ELR (cell line): ENCODE measurements around the gene SV2C.
"Not testable (repeated sequence)": the region's sequence is repeated elsewhere in the genome, so short reads cannot be mapped to it uniquely, and the experiment has no call there.

Experiments used
- DNase-seq: peaks from one replicate; pipeline ENCODE4 v3.0.0-alpha.2; 2015; ENCODE audit warnings: low read depth

SV2C gene

DNA sequence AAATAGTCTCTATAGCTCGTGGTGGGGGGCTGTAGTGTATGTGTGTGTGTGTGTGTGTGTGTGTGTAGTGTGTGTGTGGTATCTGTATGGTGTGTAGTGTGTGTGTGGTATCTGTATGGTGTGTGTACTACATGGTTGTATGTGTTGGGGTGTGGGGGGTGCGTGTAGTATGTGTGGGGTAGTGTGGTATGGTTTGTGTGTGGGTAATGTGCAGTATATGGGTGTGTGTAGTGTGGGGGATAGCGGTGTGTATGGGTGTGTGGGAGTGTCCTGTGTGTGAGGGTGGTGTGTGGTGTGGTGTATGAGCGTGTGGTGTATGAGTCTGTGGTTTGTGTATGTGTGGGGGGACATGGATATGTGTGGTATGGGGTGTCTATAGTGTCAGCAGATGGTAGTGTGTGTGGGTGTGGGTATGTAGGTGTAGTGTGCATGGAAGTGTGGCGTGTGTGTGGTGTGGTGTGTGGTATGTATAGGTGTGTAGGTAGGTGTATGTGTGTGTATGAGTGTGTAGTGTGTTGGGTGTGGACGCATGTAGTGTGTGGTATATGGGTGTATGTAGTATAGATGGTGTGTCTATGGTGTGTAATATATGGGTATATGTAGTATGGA is 174.1 kb downstream of the SV2C start:
- no peak for DNase-seq

DNA sequence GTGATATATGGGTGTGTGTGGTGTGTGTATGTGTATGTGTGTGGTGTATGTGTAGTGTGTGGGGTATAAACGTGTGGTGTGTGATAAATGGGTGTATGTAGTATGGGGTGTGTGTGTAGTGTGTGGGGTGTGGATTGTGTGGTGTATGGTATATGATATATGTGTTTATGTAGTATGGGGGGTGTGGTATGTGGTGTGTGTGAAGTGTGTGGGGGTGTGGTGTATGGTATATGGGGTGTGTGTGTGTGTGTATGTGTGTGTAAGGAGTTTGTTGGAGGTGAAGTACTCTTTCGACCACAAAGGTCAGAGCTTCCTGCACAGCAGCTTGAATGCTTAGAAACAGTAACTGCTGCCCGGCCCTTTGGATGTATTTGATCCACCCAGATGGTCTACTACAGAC is 174.7 kb downstream of the SV2C start:
- no peak for DNase-seq

DNA sequence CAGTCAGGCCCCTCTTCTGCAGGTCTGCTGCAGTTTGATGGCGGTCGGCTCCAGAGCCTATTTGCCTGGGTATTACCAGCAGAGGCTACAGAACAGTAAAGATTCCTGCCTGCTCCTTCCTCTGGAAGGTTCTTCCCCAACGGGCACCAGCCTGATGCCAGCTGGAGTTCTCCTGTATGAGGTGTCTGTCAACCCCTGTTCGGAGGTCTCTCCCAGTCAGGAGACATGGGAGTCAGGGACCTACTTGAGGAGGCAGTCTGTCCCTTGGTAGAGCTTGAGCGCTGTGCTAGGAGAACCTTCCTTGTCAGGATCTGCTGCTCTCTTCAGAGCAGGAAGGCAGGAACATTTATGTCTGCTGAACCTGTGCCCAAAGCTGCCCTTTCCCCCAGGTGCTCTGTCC is 181.5 kb downstream of the SV2C start:
- DNase-seq: no peak

DNA sequence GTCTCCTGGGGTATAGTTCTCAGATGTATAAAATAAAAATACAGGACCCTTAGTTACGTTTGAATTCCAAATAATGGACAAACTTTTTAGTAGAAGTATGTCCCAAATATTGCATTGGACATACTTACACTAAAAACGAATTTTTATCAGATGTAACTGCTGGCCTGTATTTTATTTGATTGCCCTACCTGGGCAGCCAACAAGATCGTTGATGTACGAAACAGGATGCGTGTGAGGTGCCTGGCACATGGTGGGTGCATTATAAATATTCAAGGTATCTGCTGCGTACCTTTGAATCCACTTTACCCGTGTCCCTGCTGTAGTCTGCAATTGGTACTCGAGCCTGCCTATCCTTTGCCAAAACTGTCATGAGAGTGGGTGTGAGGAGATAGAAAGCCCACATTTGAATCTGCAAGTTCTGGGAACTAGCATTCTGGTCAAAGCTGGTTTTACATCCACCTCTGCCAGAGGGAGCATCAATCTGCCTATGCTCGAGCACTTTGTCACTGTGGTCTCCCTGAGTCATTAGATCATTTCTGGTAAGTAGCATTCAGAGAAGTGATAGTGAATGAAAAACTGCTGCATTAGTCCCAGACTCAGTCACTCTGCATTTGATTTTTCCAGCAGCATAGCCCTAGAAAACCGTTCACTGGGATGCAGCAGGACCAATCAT is 186.2 kb downstream of the SV2C start:
- DNase-seq: no peak

DNA sequence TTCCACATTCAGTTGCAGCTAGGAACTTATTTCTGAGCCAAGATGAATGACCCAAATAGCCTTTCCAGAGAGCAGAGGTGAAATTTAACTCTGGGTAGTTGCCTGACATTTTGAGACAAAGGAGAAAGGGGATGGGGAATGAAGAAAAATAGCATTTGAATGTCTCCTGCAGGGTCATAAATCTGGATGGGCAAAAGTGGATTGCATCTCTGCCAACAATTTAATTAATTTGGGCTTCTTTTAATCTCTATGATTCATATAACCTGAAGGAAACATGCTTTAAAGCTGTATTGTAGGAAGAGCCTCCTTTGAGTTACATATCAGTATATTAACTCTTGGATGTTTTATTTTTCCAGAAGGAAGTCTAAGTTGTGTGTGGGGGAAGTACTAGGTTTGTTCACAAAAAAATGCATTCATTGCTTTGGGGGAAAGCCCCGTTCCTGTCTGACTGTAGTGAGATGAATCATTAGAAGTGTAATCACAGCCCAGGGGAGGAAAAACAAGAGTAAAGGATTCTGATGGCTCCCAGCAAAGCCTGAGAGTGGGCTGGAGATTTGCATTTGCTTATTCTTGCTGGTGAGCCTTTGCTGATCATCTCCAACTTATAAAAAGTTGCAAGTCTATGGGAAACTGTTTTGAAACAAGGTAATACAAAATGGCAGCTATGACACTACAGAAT is 186.9 kb downstream of the SV2C start:
- DNase-seq: peak; percentile 25

DNA sequence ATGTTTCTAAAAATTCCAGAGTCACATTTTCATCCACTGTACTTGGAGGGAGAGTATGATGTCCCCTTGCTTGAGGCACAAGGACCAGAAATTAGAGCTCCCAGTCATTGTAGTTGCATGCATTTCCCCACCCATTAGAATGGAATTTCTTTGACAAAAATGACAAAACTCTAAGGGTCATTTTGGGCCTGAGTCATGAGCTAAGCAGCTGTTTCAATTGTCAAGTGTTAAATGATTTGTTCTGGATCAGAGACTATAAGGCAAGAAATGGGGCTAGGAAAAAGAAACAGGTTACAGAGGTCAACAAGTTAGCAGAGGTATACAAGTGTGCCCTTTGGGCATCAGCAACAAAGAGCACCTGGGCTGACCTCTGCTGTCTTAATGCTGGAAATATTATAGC is 188.7 kb downstream of the SV2C start:
- no peak for DNase-seq

DNA sequence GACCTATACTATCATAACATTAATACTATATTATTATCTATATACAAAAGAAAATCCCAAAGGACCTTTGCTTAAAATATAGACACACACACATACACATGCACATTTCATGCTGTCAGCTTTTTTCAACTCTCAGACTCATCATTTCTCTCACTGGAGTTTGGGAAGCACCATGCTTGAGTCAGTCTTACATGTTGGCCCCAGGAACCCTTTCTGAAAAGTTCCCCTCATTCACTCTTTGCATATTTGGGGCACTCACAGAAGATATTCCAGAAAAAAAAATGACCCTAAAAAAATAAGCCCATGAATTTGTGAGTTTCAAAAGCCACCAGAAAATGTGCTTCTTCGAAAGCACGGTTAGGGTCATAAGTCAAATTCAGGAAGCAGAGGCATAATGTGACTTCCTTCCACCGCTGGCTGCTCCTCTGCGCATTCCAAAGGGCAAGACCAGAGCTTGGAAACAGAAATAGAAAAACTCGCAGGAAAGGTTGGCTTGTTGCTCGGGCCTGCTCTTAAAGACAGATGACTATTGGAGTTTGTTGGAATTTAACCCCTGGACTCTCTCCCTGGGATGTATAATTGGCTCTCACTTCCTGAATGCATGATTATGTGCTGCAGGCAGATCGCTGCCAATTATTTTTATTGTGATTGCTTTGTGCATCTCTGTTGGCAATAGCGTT is 190.2 kb downstream of the SV2C start:
- DNase-seq: no peak

DNA sequence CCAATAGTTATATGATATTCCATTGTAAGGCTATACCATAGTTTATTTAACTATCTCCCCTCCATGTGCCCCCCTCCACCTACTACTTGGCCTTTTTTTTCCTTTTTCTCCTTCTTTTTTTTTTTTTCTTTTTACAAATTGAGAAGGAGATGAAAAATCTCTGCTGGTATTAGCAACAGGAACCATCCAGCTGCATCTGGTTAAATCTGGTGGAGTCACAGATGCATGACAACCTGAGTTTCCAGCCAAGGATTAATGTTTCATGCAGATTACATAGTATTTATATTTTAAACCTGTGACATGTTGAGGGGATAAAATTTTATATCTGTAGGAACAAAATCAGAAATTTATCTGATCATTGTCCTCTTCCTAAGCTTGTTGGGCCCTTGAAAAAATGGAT is 191.4 kb downstream of the SV2C start:
- no peak for DNase-seq

DNA sequence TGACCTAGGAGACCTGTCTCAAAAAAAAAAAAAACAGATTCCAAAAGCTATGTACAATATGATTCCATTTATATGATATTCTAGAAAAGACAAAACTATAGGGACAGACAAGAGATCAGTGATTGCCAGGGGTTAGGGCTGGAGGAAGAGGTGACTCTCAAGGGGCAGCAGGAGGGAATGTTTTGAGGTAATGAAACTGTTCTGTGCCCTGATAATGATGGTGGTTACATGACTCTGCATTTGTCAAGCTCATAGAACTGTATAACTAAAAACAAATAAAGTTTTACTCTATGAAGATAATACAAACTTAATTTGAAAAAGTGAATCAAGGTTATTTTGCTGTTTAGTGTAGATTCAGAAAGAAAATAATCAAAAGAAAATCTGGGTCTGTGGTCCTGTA is 194.6 kb downstream of the SV2C start:
- DNase-seq: no peak

DNA sequence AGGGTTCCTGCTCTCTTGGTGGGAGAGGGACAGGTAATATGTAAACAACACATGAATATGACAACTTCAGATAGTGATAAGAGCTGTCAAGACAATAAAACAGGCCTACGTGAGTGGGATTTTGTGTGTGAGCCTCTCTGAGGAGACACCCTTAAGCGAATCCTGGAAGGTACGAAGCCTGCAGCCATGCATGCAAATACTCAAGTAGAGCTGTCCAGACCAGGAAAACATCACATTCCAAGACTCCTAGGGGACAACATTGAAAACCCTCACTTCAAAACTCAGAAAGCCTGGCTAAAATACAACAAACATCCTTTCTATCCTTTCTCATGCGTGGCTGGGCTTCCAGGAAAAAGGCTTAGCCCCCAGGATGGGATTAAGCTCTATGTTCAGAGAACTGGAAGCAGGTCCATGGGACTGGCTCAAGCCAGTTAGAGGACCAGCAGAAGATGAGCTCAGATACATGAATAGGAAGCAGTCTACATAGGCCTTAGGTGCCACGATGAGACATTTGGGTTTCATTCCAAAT is 195.1 kb downstream of the SV2C start:
- DNase-seq: no peak

DNA sequence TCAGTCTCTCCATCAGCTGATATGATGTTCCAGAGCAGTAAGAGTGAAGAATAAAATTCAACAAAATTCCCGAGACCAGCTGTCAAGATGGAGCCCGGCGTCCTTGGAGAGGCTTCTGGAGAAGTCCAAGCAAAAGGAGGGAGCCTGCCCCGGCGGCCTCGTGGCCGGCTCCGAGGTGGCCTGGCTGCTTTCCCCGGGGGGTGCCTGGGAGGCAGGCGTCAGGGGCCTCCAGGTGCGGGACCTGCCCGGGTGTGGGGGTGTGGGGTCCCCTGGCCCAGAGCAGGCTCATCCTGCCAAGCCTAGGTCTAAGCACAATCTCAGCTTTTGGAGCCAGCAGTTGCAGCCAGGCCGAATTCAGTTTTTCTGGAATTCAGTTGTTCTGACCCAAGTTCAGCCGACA is 197.3 kb downstream of the SV2C start:
- no peak for DNase-seq

DNA sequence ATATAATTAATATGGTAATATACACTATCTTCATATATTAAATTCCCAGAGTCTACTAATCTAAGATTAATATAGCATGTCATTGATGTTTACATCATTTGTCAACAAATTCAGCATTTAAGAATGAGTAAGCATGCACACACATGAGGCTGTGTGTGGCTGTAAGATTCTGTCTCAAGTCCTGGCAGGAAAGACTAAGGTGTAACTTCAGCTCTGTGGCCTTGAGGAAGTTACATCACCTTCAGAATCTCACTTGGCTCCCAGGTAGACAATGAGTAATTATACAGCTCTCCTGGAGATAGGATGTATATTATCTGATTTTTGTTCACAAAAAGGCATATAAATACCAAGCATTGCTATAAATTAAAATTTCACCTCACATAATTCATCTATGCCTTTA is 200.5 kb downstream of the SV2C start:
- no peak for DNase-seq

DNA sequence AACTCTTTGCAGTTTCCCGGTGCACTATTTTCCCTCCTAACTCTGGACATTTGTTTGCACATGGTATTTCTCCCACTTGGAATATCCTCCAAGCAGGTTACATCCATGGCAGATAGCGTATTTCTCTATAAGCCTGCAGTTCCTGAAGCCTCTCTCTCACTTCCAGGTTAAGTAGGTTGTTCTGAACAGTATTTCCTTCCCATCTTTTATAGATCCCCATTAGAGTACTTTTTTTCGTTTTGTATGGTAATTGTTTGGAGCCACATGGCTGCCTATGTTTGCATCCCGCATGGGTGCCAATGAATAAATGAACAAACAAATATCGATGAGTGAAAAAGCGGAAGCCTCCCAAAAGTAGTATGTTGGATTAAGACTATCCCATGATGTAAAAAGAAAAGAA is 206.5 kb downstream of the SV2C start:
- DNase-seq: no peak

DNA sequence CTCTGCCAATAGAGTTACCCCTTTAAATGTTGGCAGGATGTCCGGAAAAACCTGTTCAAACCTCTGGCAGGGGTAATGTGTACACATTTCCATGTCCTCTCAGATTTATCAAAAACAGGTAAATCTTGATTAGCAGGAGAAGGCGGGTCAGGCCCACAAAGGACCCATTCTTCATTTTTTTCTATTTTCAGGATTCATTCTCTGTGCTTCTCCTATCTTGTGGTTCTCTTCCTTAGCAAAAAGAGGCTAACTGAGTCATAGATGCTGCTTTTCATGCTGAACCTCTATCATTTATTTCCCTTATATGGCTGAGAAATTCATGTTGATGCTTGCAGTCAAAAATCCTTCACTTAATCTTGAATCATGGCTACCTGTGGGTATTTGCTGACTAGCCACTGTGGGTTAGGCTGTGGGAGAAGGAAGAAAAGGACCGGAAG is 207.2 kb downstream of the SV2C start:
- no peak for DNase-seq

DNA sequence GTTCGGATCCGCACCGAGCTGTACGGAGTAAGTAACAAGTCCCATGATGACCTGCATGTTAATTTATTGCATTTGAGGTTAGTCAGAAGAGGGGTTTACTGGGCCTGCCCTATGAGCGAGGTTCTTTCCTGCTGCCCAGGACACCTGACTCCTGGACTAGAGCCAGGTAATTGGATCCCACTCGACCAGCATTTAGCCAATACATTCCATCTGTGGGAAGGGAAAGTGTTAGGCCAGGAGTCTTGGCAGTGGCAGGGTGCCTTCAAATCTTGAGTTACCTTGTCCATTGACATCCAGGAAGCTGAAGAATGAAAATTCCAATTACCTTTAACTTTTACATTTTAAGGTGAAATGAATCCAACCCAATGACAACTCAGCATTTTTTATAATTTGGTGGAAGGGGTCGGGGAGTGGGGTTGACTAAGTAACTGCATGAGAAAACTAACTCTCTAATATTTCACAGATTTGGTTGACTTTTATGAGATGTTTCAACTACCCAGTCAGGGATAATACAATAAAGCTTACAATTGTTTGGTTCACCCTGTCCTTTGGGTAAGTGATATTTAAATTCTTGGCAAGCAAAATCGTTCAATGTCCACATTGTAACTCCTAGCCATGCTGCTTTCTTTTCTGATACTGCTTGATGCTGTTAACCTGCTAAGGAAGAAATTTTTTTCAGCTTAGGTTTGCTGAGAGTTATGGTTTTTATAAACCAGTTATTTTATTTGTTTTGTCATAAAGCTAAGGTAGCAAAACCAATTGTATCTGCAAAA is 208.3 kb downstream of the SV2C start:
- DNase-seq: no peak

DNA sequence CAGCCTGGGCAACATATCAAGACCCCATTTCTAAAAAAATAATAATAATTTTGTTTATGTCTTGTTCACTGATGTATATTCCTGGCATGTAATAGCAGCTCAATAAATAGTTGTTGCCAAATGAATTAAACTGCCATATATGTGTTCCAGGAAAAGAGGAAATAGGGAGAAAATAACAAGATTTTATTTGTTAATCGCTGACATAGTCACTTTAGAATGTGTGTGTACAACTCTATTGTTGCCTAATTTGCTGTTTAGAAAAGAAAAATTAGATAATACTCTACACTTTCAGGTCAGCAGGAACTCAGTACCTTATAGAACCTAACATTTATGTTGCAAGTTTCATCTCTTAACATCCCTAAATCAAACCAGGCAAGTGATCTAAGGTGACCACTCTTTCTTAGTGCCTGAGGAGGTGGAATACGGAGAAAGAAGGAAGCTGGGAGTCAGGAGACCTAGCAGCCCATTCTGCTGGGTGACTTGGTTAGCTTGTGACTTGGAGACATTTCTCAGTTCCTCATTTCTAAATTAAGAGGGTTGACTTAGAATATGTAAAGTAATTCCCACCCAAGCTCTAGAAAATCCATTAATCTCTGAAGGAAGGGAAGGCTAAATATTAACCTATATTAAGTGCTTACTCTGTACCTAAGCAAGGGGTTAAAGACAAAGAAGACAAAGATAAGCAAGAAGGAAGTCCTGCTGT is 209.6 kb downstream of the SV2C start:
- no peak for DNase-seq

DNA sequence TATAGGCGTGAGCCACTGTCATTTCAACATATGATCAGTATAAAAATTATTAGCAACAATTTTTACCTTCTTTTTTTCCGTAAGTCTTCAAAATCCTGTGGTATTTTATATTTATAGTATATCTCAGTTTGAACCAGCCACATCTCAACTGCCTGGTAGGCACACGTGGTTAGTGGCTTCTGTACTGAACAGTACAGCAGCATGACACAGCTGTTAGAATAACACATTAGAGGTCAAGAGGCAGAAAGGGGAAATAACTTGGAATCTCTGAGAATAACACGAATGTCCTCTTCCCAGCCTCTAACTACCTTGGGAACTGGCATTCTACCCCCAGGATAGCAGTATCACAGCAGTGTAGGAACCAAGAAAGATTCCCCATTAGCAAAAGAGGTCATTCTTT is 211.4 kb downstream of the SV2C start:
- DNase-seq: no peak

DNA sequence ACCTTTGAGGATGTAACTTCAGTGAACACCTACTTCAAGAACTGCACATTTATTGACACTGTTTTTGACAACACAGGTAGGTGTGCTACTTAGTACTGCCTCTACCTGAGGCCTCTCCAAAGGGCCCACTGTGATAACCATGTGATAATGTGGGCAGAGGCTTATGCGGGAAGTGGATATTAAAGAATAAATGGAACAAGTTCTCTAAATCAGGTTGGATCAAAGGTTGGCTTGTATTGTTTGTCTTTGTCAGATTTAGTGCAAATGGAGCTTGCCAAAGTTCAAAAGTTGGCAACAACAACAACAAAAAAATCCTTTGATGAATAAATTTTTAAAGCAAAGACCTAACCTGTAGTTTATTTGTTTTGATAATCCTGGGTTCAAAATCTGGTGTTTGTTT is 215.7 kb downstream of the SV2C start:
- no peak for DNase-seq

DNA sequence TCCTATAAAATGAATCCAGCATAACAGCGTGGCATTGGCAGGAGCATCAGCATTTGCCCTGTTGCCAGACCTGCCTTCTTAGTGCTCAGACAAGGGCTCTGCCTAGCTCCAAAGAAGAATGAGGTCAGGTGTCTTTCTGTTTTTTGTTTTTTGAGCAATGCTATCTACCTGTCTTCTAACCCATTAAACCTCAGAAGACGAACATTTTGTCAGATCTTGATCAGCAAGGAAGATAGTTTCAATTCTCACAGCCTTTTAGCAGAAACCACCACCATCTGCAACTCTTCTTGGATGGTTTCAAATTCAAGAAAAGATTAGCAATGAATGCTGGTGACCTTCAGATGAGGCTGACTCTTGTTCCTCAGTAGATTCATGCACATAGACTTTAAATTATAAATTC is 216.4 kb downstream of the SV2C start:
- DNase-seq: no peak

DNA sequence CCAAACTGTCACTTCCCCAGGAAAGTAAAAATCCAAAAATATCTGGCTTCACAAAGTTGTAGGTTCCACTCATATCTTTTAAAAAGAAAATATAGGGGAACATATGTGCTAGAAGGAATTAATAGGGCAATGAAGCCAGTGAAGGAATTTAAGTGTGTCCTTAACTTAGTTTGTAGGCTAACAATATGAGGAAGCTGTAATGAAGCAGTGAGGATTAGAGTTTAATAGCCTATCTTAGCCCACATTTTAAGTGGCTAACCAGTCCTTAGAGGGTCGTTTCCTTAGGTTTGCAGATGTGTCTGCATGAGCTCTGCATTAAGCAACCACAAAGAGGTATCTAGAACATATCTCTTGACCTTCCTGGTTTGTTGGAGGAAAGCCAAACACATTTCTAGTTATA is 218.7 kb downstream of the SV2C start:
- not testable (repeated sequence) for DNase-seq

DNA sequence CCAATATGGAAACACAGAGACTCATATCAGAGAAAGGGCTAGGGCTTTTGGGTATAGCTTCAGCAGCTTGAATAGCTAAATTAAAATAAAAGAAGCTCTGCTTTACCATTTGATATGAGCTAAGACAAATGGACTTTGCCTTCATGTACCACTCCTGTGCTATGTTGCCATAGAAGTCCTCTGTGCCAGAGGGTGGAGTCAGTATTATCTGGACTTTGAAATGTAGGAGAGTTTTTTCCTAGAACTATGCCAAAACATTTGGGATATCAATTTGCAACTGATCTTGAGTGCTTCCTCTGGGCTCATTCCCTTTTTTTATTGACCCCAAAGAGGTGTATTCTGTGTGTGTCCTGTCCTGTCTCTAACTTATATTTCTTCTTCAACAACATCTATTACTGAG is 219.5 kb downstream of the SV2C start:
- not testable (repeated sequence) for DNase-seq
